Measurements from ENCODE around the gene THRSP.

- TF ChIP-seq CTCF (optimal IDR thresholded peaks at IDR 0.05 in 1 of 3, IDR thresholded peaks at IDR 0.05 in 1 of 3, conservative IDR thresholded peaks at IDR 0.05 in 1 of 3; ENCODE audit: extremely low read depth in 1 of 3, insufficient read depth in 2 of 3, low read length in 3 of 3) (no peak), EZH2 (IDR thresholded peaks at IDR 0.05; ENCODE audit: low read length) (no peak)
These were observed 34.2 kb downstream of the THRSP start for GRCh38 chr11:78097666-78098385.
